ENCODE data around the gene APMAP. TPM values are rescaled to one million over a fixed set of nuclear protein-coding genes. Genes with fewer than 3 reads are reported as not detected.
A peak's percentile ranks its signal among the peaks of the same experiment; 100 is the strongest.

The APMAP gene
- total and polyA plus RNA-seq, 2 of the 13 experiments (the other 11 are each of a cell fraction or from before 2014, with no cell fraction given), result 168 to 214 TPM

DNA sequence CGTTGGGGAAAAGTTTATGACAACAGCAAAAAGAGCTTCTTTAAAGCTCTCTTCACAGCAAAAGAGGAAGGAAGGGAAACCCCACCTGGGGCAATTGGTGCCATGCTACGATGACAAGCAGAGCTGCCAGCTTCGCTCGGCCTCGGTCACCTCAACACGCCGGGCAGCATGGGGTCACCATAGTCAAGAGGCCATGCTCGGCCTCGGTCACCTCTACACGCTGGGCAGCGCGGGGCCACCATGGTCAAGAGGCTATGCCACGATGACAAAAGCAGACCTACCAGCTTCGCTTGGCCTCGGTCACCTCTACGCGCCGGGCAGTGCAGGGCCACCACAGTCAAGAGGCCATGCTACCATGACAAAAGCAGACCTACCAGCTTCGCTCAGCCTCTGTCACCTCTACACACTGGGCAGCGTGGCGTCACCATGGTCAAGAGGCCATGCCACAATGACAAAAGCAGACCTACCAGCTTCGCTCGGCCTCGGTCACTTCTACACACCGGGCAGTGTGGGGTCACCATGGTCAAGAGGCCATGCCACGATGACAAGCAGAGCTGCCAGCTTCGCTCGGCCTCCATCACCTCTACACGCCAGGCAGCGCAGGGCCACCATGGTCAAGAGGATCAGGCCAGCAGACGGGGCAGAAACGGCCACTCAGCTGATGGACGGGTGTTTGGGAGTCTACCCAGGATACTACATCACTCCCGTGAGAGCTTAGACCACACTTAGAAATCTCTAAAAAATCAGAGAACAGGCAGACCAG, 12.1 kb downstream of the APMAP start:
- H3K9ac ChIP-seq (ENCODE audit: insufficient read depth, low read depth, low read length), result no peak overlapping the region
- ATAC-seq (no peak; the same call in 2 of the 3 replicates), DNase-seq (ENCODE audit: low spot score) (no peak), FAIRE-seq (no peak)
- in situ Hi-C loops (cut with HindIII; ENCODE audit: extremely low pct_ligation_motif_present, low pct_unique_long_range_greater_than_20kb) (no loop called here), intact Hi-C loops (cut with micrococcal nuclease; ENCODE audit: unreplicated experiment) (no loop called here)
- 96% methylated on average over 34 of the region's 34 CpGs for WGBS (ENCODE audit: low lambda C conversion rate)
- TF ChIP-seq ZXDC (CRISPR knock-in tag; IDR thresholded peaks at IDR 0.05) (0 out of 2 replicates have a peak, but pooled peaks have one; percentile 32), ZNF235 (CRISPR knock-in tag; IDR thresholded peaks at IDR 0.05; ENCODE audit: borderline replicate concordance) (0 out of 2 replicates have a peak, but pooled peaks have one; percentile 38), ZC3H13 (CRISPR knock-in tag; IDR thresholded peaks at IDR 0.05) (no peak), EED (CRISPR knock-in tag; IDR thresholded peaks at IDR 0.05) (peak; percentile 21; the same call in 1 of the 2 replicates), AGO2 (optimal IDR thresholded peaks at IDR 0.05; ENCODE audit: low read depth, low read length) (peak; percentile 24), MED13 (CRISPR knock-in tag; IDR thresholded peaks at IDR 0.05) (no peak)
- TF ChIP-seq, protein P1, sequence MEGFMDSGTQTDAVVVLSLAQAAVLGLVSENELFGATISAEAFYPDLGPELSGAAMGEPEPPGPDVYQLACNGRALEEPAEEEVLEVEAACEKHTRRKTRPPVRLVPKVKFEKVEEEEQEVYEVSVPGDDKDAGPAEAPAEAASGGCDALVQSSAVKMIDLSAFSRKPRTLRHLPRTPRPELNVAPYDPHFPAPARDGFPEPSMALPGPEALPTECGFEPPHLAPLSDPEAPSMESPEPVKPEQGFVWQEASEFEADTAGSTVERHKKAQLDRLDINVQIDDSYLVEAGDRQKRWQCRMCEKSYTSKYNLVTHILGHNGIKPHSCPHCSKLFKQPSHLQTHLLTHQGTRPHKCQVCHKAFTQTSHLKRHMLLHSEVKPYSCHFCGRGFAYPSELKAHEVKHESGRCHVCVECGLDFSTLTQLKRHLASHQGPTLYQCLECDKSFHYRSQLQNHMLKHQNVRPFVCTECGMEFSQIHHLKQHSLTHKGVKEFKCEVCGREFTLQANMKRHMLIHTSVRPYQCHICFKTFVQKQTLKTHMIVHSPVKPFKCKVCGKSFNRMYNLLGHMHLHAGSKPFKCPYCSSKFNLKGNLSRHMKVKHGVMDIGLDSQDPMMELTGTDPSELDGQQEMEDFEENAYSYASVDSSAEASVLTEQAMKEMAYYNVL (CRISPR knock-in tag; IDR thresholded peaks at IDR 0.05; ENCODE audit: borderline replicate concordance), result no peak
- no TSS peak for BruUV-seq (replicated peaks)
- POLR2A ChIA-PET, result no interaction called here
- no peaks in the 10 kb centered on the region for H4K20me1 ChIP-seq (ENCODE audit: insufficient read depth, low read length)
- CTCF ChIA-PET (ENCODE audit: low intra/inter-chr PET ratio, low total read pairs), result no interaction called here
- H3K36me3 ChIP-seq (replicated peaks in 1 of 2; ENCODE audit: control insufficient read depth in 1 of 2, insufficient read depth in 2 of 2, low read length in 2 of 2), result peaks cover 29 to 77% of the 10 kb centered on the region in 2 experiments; a peak in 4 of 5 replicates
- H3K79me2 ChIP-seq (ENCODE audit: insufficient read depth, low read length), result peaks cover 10% of the 10 kb centered on the region
- no peaks in the 10 kb centered on the region for H3K27me3 ChIP-seq (ENCODE audit: control insufficient read depth in 1 of 2, insufficient read depth in 2 of 2, low read length in 2 of 2)
- H2AFZ ChIP-seq (ENCODE audit: low read length), result no peak overlapping the region
- peaks cover 21% of the 10 kb centered on the region for H3K4me1 ChIP-seq (ENCODE audit: insufficient read depth, low read length)
- 0 out of 2 replicates have a peak, but pooled peaks cover 7% of the 10 kb centered on the region for H3K9me3 ChIP-seq (ENCODE audit: low read length)
- H3K4me2 ChIP-seq (ENCODE audit: low read depth, low read length), result no peak overlapping the region
- H3K27ac ChIP-seq (ENCODE audit: extremely low read length, insufficient read depth, low read length), result no peak overlapping the region
- H3K4me3 ChIP-seq (replicated peaks in 1 of 3; ENCODE audit: insufficient read depth in 1 of 3, low read depth in 2 of 3, low read length in 3 of 3), result no peak overlapping the region

All from HepG2 (cell line).